SU-DHL-6 (cell line): ENCODE results near the gene PCDHGA6.

Experiments used
- H2AFZ ChIP-seq: fragments of 200-600 bp; sonication (generic); 2 replicates; pipeline ENCODE4 v1.6.1; 2014; ENCODE audit warnings: low read depth, mild to moderate bottlenecking, moderate library complexity, mixed read lengths, antibody characterized with exemption, low read length; ENCODE audit not compliant: severe bottlenecking
- H3F3A ChIP-seq: fragments of 200-600 bp; shearing (Covaris generic); 2 replicates; pipeline ENCODE4 v1.6.0; 2016; ENCODE audit warnings: antibody characterized with exemption, mild to moderate bottlenecking; ENCODE audit not compliant: insufficient read depth
- H3K27ac ChIP-seq: fragments of 200-600 bp; sonication (generic); 2 replicates; pipeline ENCODE4 v1.5.1; 2016; ENCODE audit warnings: low read depth, mild to moderate bottlenecking, low read length, moderate library complexity, mixed read lengths
- H3K27me3 ChIP-seq: fragments of 200-600 bp; sonication (generic), shearing (Covaris generic); 2 replicates; pipeline ENCODE4 v1.6.0; 2014; ENCODE audit warnings: mild to moderate bottlenecking, low read length
- H3K36me3 ChIP-seq: fragments of 200-600 bp; sonication (generic); 2 replicates; pipeline ENCODE4 v1.6.1; 2014; ENCODE audit warnings: mild to moderate bottlenecking, low read length, mixed read lengths
- H3K4me2 ChIP-seq: fragments of 300-600, 200-600 bp; shearing (Covaris generic), sonication (generic); 2 replicates; pipeline ENCODE4 v1.6.0; 2014; ENCODE audit warnings: low read length, low read depth, mild to moderate bottlenecking; ENCODE audit not compliant: poor library complexity, severe bottlenecking
- H3K4me3 ChIP-seq: fragments of 200-600 bp; sonication (generic); 2 replicates; pipeline ENCODE4 v1.5.1; 2014; ENCODE audit warnings: antibody characterized with exemption, low read length, mild to moderate bottlenecking, mixed read lengths; ENCODE audit not compliant: insufficient read depth, poor library complexity, severe bottlenecking
- H3K79me2 ChIP-seq: fragments of 200-600 bp; sonication (generic); 2 replicates; pipeline ENCODE4 v1.6.1; 2014; ENCODE audit warnings: mild to moderate bottlenecking, low read length, moderate library complexity; ENCODE audit not compliant: insufficient read depth
- H3K9ac ChIP-seq: fragments of 200-600 bp; sonication (generic); 2 replicates; pipeline ENCODE4 v1.7.0; 2014; ENCODE audit warnings: mild to moderate bottlenecking, low read length
- H3K9me2 ChIP-seq: fragments of 200-600 bp; sonication (generic); replicated peaks from 2 replicates; pipeline ENCODE4 v1.6.1; 2014; ENCODE audit warnings: low read length; ENCODE audit not compliant: insufficient read depth
- H3K9me3 ChIP-seq: fragments of 200-600 bp; sonication (generic); 2 replicates; pipeline ENCODE4 v1.6.1; 2014; ENCODE audit warnings: low read length, mixed read lengths; ENCODE audit not compliant: insufficient read depth
- H4K20me1 ChIP-seq: fragments of 200-600 bp; sonication (generic); 2 replicates; pipeline ENCODE4 v1.6.1; 2014; ENCODE audit warnings: low read depth, mild to moderate bottlenecking, antibody characterized with exemption, low read length, moderate library complexity, mixed read lengths
- CTCF ChIP-seq: fragments of 200-600 bp; sonication (generic); IDR thresholded peaks from one replicate; pipeline ENCODE4 v1.5.1; 2017; ENCODE audit warnings: antibody characterized with exemption, mild to moderate bottlenecking, low read length, moderate library complexity; ENCODE audit not compliant: insufficient read depth, poor library complexity, severe bottlenecking
- EZH2phosphoT487 ChIP-seq: fragments of 200-600 bp; sonication (generic), shearing (Covaris generic); conservative IDR thresholded peaks from 2 replicates; pipeline ENCODE4 v1.6.1; 2018; ENCODE audit warnings: mild to moderate bottlenecking, antibody characterized with exemption, low read length, moderate library complexity, mixed read lengths

Gene PCDHGA6

GRCh38 chr5:141388661-141389060 lies 15.0 kb downstream of the PCDHGA6 start:
- H3K4me2 ChIP-seq, result no peak overlapping the region
- no peaks in the 10 kb centered on the region for H3K79me2 ChIP-seq
- no peaks in the 10 kb centered on the region for H3K9me2 ChIP-seq
- no peaks in the 10 kb centered on the region for H3K27me3 ChIP-seq
- no peaks in the 10 kb centered on the region for H4K20me1 ChIP-seq
- no peak overlapping the region for H3K4me3 ChIP-seq
- H3K36me3 ChIP-seq, result 0 out of 2 replicates have a peak, but pooled peaks cover 3% of the 10 kb centered on the region
- no peak overlapping the region for H3K9ac ChIP-seq
- H3K9me3 ChIP-seq, result peaks cover 18% of the 10 kb centered on the region; the same call in 1 of the 2 replicates
- no peak overlapping the region for H2AFZ ChIP-seq
- TF ChIP-seq EZH2phosphoT487 (no peak), CTCF (no peak)
- H3K27ac ChIP-seq, result no peak overlapping the region
- H3F3A ChIP-seq, result no peaks in the 10 kb centered on the region; the same call in 1 of the 2 replicates

- no peak for TF ChIP-seq EZH2phosphoT487
- no peak for TF ChIP-seq CTCF
- Histone ChIP-seq H3K4me3 (no peak overlapping the region), H3K79me2 (no peaks in the 10 kb centered on the region), H3F3A (no peaks in the 10 kb centered on the region; the same call in 1 of the 2 replicates), H3K36me3 (0 out of 2 replicates have a peak, but pooled peaks cover 3% of the 10 kb centered on the region), H3K9me2 (no peaks in the 10 kb centered on the region), H3K27ac (no peak overlapping the region), H2AFZ (no peak overlapping the region), H3K4me2 (no peak overlapping the region), H3K9ac (no peak overlapping the region), H3K27me3 (no peaks in the 10 kb centered on the region), H3K9me3 (peaks cover 15% of the 10 kb centered on the region; the same call in 1 of the 2 replicates), H4K20me1 (no peaks in the 10 kb centered on the region)
Measured at GRCh38 chr5:141389153-141390042, 15.7 kb downstream of the PCDHGA6 start.

- no peaks in the 10 kb centered on the region; the same call in 1 of the 2 replicates for H3K9me3 ChIP-seq
- H3K27ac ChIP-seq, result no peak within 1 kb of the TSS
- H2AFZ ChIP-seq, result no peak within 1 kb of the TSS
- no peak within 1 kb of the TSS for H3K4me3 ChIP-seq
- H3K79me2 ChIP-seq, result no peaks in the 10 kb centered on the region
- no peaks in the 10 kb centered on the region for H3K27me3 ChIP-seq
- peak within 1 kb of the TSS; percentile 14 for H3K4me2 ChIP-seq
- no peaks in the 10 kb centered on the region for H3K9me2 ChIP-seq
- H4K20me1 ChIP-seq, result no peaks in the 10 kb centered on the region
- TF ChIP-seq CTCF (peak; percentile 20), EZH2phosphoT487 (no peak)
- H3K36me3 ChIP-seq, result no peaks in the 10 kb centered on the region
- H3F3A ChIP-seq, result no peaks in the 10 kb centered on the region; the same call in none of the 2 replicates
- H3K9ac ChIP-seq, result no peak within 1 kb of the TSS
Measured at GRCh38 chr5:141392429-141393198, 18.9 kb downstream of the PCDHGA6 start, which contains the start of gene PCDHGA8. TSS of gene PCDHGA8 (plus strand) at chr5:141392633. CDS start at chr5:141392814, 181 bp downstream.
